Measurements from ENCODE around the gene MTO1.
"Not testable (repeated sequence)": the region's sequence is repeated elsewhere in the genome, so short reads cannot be mapped to it uniquely, and the experiment has no call there.

MTO1 gene

GRCh38 chr6:73481969-73482368 lies 20.4 kb downstream of the MTO1 start:
- Mint-ChIP-seq H3K27me3 (no peaks in the 10 kb centered on the region), H3K36me3 (peaks cover 8% of the 10 kb centered on the region), H3K27ac (no peak overlapping the region), H3K9me3 (ENCODE audit: low read depth) (no peaks in the 10 kb centered on the region), H3K4me1 (ENCODE audit: low read depth) (no peaks in the 10 kb centered on the region), H3K4me3 (no peak overlapping the region)

GRCh38 chr6:73484438-73484837 lies 22.9 kb downstream of the MTO1 start:
- no peak overlapping the region for H3K4me3 Mint-ChIP-seq
- H3K9me3 Mint-ChIP-seq (ENCODE audit: low read depth): no peaks in the 10 kb centered on the region
- no peak overlapping the region for H3K27ac Mint-ChIP-seq
- H3K36me3 Mint-ChIP-seq: peaks cover 15% of the 10 kb centered on the region
- no peaks in the 10 kb centered on the region for H3K27me3 Mint-ChIP-seq
- no peaks in the 10 kb centered on the region for H3K4me1 Mint-ChIP-seq (ENCODE audit: low read depth)

GRCh38 chr6:73487473-73487872 lies 25.9 kb downstream of the MTO1 start:
- peak overlapping the region; percentile 41 for H3K27ac Mint-ChIP-seq
- no peaks in the 10 kb centered on the region for H3K27me3 Mint-ChIP-seq
- H3K4me3 Mint-ChIP-seq: no peak overlapping the region
- peaks cover 15% of the 10 kb centered on the region for H3K36me3 Mint-ChIP-seq
- no peaks in the 10 kb centered on the region for H3K9me3 Mint-ChIP-seq (ENCODE audit: low read depth)
- peaks cover 4% of the 10 kb centered on the region for H3K4me1 Mint-ChIP-seq (ENCODE audit: low read depth)

GRCh38 chr6:73491377-73491776 lies 29.8 kb downstream of the MTO1 start:
- Mint-ChIP-seq H3K27ac (no peak overlapping the region), H3K36me3 (peaks cover 15% of the 10 kb centered on the region), H3K4me3 (no peak overlapping the region), H3K4me1 (ENCODE audit: low read depth) (peaks cover 4% of the 10 kb centered on the region), H3K9me3 (ENCODE audit: low read depth) (no peaks in the 10 kb centered on the region), H3K27me3 (no peaks in the 10 kb centered on the region)

GRCh38 chr6:73497915-73498314 lies 36.4 kb downstream of the MTO1 start:
- peaks cover 2% of the 10 kb centered on the region for H3K36me3 Mint-ChIP-seq
- no peaks in the 10 kb centered on the region for H3K9me3 Mint-ChIP-seq (ENCODE audit: low read depth)
- H3K27ac Mint-ChIP-seq: no peak overlapping the region
- H3K4me3 Mint-ChIP-seq: no peak overlapping the region
- H3K27me3 Mint-ChIP-seq: no peaks in the 10 kb centered on the region
- H3K4me1 Mint-ChIP-seq (ENCODE audit: low read depth): no peaks in the 10 kb centered on the region

- no peaks in the 10 kb centered on the region for H3K9me3 Mint-ChIP-seq (ENCODE audit: low read depth)
- no peak overlapping the region for H3K4me3 Mint-ChIP-seq
- peaks cover 6% of the 10 kb centered on the region for H3K36me3 Mint-ChIP-seq
- H3K27ac Mint-ChIP-seq: no peak overlapping the region
- H3K27me3 Mint-ChIP-seq: no peaks in the 10 kb centered on the region
- H3K4me1 Mint-ChIP-seq (ENCODE audit: low read depth): no peaks in the 10 kb centered on the region
Measured at GRCh38 chr6:73503027-73503772, 41.7 kb downstream of the MTO1 start.

GRCh38 chr6:73504160-73504559 lies 42.6 kb downstream of the MTO1 start:
- Mint-ChIP-seq H3K9me3 (ENCODE audit: low read depth) (no peaks in the 10 kb centered on the region), H3K4me1 (ENCODE audit: low read depth) (no peaks in the 10 kb centered on the region), H3K4me3 (no peak overlapping the region), H3K27ac (peak overlapping the region; percentile 41), H3K36me3 (peaks cover 6% of the 10 kb centered on the region), H3K27me3 (no peaks in the 10 kb centered on the region)

GRCh38 chr6:73505142-73505541 lies 43.6 kb downstream of the MTO1 start:
- Mint-ChIP-seq H3K9me3 (ENCODE audit: low read depth) (no peaks in the 10 kb centered on the region), H3K36me3 (peaks cover 6% of the 10 kb centered on the region), H3K4me1 (ENCODE audit: low read depth) (no peaks in the 10 kb centered on the region), H3K27ac (no peak overlapping the region), H3K4me3 (no peak overlapping the region), H3K27me3 (no peaks in the 10 kb centered on the region)

- not testable (repeated sequence) for H3K27me3 Mint-ChIP-seq; H3K9me3 Mint-ChIP-seq (ENCODE audit: low read depth); H3K27ac Mint-ChIP-seq; H3K4me1 Mint-ChIP-seq (ENCODE audit: low read depth); H3K36me3 Mint-ChIP-seq; H3K4me3 Mint-ChIP-seq
Measured at GRCh38 chr6:73505705-73506104, 44.2 kb downstream of the MTO1 start.

GRCh38 chr6:73506246-73506645 lies 44.7 kb downstream of the MTO1 start:
- Mint-ChIP-seq H3K27me3 (no peaks in the 10 kb centered on the region), H3K9me3 (ENCODE audit: low read depth) (no peaks in the 10 kb centered on the region), H3K36me3 (peaks cover 3% of the 10 kb centered on the region), H3K4me3 (no peak overlapping the region), H3K27ac (no peak overlapping the region), H3K4me1 (ENCODE audit: low read depth) (no peaks in the 10 kb centered on the region)

- Mint-ChIP-seq H3K27me3 (no peaks in the 10 kb centered on the region), H3K9me3 (ENCODE audit: low read depth) (no peaks in the 10 kb centered on the region), H3K27ac (no peak overlapping the region), H3K4me3 (no peak overlapping the region), H3K36me3 (peaks cover 3% of the 10 kb centered on the region), H3K4me1 (ENCODE audit: low read depth) (peaks cover 3% of the 10 kb centered on the region)
Measured at GRCh38 chr6:73508776-73509175, 47.2 kb downstream of the MTO1 start.

- Mint-ChIP-seq H3K4me3 (no peak overlapping the region), H3K9me3 (ENCODE audit: low read depth) (no peaks in the 10 kb centered on the region), H3K36me3 (no peaks in the 10 kb centered on the region), H3K27ac (no peak overlapping the region), H3K27me3 (no peaks in the 10 kb centered on the region), H3K4me1 (ENCODE audit: low read depth) (peaks cover 3% of the 10 kb centered on the region)
Measured at GRCh38 chr6:73509851-73510250, 48.3 kb downstream of the MTO1 start.

GRCh38 chr6:73511796-73512195 lies 50.3 kb downstream of the MTO1 start:
- Mint-ChIP-seq H3K27ac (peak overlapping the region; percentile 28), H3K27me3 (no peaks in the 10 kb centered on the region)

GRCh38 chr6:73513496-73513854 lies 51.9 kb downstream of the MTO1 start:
- H3K27ac Mint-ChIP-seq: peak overlapping the region; percentile 2
- no peaks in the 10 kb centered on the region for H3K27me3 Mint-ChIP-seq
- peaks cover 25% of the 10 kb centered on the region for H3K4me1 Mint-ChIP-seq (ENCODE audit: low read depth)
- peaks cover 14% of the 10 kb centered on the region for H3K36me3 Mint-ChIP-seq
- no peak overlapping the region for H3K4me3 Mint-ChIP-seq
- no peaks in the 10 kb centered on the region for H3K9me3 Mint-ChIP-seq (ENCODE audit: low read depth)

More at GRCh38 chr6:73511796-73512195, 50.3 kb downstream of the MTO1 start:
- Mint-ChIP-seq H3K9me3 (ENCODE audit: low read depth) (no peaks in the 10 kb centered on the region), H3K36me3 (peaks cover 5% of the 10 kb centered on the region), H3K4me3 (peak overlapping the region; percentile 38), H3K4me1 (ENCODE audit: low read depth) (peaks cover 16% of the 10 kb centered on the region)

GRCh38 chr6:73514746-73515110 lies 53.2 kb downstream of the MTO1 start:
- Mint-ChIP-seq H3K27me3 (no peaks in the 10 kb centered on the region), H3K27ac (peak overlapping the region; percentile 97), H3K9me3 (ENCODE audit: low read depth) (no peaks in the 10 kb centered on the region), H3K4me3 (peak overlapping the region; percentile 96), H3K36me3 (peaks cover 24% of the 10 kb centered on the region), H3K4me1 (ENCODE audit: low read depth) (peaks cover 25% of the 10 kb centered on the region)

GRCh38 chr6:73515204-73515655 lies 53.7 kb downstream of the MTO1 start:
- H3K36me3 Mint-ChIP-seq: peaks cover 27% of the 10 kb centered on the region
- H3K27ac Mint-ChIP-seq: peak overlapping the region; percentile 97
- peak overlapping the region; percentile 96 for H3K4me3 Mint-ChIP-seq
- peaks cover 25% of the 10 kb centered on the region for H3K4me1 Mint-ChIP-seq (ENCODE audit: low read depth)
- no peaks in the 10 kb centered on the region for H3K9me3 Mint-ChIP-seq (ENCODE audit: low read depth)
- H3K27me3 Mint-ChIP-seq: no peaks in the 10 kb centered on the region
